Epithelial cell of prostate (primary cell): ENCODE results near the gene PAX9.

ENCODE experiments used
- DNase-seq: peaks from one replicate; pipeline ENCODE4 v3.0.0-alpha.2; 2011; ENCODE audit warnings: low read depth, low spot score
- H3K27ac ChIP-seq: fragments of 450-650 bp; 2 replicates; pipeline ENCODE4 v1.5.1; 2017; ENCODE audit warnings: mild to moderate bottlenecking

The PAX9 gene

DNA sequence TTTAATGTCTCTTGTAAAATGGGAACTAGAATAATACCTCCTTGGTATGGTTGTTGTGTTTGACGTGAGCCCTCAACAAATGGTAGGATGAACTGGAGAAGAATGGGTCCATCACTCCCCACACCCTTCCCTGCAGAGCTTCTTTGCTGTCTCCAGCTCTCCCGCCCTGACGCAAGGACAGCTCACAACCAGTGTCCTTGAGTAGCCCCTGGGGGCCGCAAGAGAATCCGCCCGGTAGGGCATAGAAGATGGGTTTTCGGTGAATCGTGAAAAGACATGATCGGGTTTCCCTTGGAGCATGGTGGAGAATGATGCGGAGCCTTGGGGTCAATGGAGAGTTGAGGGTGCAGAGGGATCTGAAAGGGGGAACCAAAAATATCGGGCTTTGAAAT lies 6.1 kb upstream of the PAX9 start:
- DNase-seq: no peak
- H3K27ac ChIP-seq: no peak overlapping the region

DNA sequence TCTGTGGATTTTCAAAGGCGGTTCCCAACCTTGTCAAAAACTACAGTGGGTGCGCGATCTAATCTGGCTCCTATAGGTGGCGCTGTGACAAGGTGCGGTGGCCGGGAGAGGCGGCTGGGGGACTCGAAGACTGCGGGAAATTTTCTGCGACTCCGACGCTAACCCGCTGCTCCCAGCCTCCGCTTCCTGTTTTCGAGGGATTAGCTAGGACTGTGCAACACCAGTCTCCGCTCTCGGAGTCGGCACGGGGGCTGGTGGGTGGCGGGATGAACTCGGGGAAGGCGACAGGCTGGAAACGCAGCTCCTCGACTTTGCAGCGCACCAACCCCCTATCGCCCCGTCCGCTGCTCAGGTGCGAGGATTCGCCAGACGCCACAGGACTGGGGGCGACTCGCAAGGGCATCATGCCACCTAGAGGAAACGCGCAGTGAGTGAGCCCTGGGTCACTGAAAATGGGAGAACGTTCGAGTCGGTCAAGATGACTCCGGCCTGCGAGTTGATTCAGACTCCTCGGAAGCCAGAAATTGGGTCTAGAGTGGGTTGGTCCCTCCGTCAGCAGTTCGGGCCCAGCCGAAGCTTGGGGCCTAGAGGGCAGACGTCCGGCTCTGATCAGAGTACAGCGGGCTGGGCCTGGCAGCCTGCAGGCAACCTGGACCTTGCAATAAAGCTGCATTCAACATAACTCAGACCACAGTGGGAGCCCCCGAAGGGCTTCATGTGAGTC lies 5.5 kb upstream of the PAX9 start:
- no peak for DNase-seq
- no peak overlapping the region for H3K27ac ChIP-seq

DNA sequence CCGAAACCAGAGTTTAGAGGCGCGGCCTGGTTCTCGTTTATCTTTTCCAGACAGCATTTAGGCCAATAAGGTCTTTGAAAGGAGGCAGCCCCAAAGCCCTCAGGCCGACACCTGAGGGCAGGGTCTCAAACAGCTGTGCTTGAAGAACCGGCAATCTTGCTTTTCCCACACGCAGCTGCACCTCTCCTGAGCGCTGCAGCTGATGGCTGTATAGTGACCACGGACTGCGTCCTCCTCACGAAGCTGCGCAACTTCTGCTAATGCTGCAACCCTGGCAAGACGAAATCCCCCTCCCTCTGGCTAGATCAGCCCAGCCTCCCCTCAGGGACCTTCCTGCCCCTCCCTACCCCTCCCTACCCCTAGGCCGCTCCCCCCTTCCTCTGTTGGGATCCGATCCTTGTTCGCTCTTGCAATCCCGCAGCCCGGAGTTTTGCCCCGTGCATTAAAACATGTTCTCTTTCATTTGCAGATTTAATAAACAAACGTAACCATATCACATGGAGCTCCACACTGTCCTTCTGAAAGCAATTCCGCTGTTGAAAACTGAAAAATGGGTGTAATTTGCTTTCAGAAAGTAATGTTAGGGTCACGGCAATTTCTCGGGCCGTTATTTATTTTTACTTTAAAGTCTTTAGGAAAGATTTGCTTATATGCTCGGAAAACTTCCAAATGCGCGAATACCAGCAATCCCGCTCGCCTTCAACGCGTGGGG lies 4.8 kb upstream of the PAX9 start:
- DNase-seq: no peak

DNA sequence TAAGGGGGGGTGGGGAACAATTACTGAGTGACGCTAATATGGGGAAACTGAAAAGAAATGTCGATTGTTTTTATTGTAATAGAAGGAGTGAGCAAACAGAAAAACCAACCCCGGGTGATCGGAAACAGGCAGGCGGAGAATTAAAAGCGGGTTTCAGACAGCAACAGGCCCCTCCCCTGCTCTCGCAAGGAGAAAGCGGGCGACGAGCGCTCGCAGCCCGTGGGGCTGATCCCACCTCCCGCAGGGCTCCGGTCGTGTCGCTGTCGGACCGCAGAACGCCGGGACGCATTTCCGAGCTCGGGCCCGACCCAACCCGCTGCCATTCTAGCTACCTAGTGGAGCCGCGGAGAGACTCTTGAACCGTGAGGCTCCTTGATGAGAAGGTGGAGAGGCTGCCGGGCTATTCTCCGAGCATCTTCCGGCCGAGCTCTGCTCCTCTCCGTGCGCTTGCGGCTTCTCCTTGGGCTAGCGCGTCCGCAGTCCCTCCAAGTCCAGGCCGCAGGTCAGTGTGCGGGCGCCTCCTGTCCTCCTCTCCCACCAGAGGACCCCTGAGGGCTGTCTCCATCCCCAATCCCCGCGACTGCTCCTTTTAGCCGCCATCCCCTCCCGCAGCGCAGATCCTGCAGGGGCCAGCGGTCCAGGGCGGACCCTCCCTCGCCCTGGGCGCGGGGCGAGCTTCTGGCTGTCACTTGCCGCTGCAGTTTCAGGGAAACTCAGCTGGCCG lies 4.1 kb upstream of the PAX9 start:
- no peak overlapping the region for H3K27ac ChIP-seq
- DNase-seq: no peak

More for the DNA sequence above, 4.8 kb upstream of the PAX9 start:
- H3K27ac ChIP-seq: no peak overlapping the region

DNA sequence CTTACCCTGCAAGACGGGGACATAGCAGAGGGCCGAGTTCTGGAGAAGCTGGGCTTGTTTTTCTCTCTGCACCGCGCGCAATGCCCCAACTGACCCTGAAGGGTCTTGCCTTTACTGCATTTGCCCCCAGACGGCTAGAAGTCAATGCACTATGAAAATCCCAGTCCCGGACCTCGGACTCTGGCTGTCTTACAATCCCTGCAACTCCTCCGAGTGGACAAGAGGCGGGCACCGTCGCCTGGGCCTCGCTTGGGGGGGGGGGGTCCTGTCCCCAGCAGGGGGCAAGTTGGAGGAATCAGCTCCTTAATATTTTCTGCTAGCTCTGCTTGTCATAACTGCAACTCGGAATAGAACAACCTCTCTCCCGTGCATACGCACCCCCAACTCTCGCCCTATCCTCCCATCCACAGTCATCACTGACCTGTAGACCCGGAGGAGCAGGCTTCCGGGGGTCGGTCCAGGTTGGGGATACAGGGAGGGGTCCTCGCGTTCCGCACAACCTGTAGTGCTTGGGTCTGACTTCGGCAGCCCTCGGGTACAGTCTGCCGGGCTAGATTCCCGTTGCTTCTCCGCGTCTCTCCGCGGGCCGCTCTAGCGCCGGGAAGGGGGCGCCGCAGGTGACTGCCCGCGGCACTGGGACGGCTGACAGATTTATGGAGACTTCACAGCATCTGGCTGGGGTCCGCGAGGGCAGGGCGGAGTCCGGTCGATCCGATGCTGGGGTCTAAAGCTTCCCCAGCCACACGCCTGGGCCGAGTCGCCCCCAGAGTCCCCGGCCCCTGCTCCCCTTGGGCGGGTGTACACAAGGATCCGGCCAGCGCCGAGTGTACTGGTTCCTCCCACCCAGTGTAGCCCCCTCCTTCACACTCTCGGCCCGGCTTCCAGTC lies 3.3 kb upstream of the PAX9 start:
- no peak for DNase-seq
- no peak overlapping the region for H3K27ac ChIP-seq

DNA sequence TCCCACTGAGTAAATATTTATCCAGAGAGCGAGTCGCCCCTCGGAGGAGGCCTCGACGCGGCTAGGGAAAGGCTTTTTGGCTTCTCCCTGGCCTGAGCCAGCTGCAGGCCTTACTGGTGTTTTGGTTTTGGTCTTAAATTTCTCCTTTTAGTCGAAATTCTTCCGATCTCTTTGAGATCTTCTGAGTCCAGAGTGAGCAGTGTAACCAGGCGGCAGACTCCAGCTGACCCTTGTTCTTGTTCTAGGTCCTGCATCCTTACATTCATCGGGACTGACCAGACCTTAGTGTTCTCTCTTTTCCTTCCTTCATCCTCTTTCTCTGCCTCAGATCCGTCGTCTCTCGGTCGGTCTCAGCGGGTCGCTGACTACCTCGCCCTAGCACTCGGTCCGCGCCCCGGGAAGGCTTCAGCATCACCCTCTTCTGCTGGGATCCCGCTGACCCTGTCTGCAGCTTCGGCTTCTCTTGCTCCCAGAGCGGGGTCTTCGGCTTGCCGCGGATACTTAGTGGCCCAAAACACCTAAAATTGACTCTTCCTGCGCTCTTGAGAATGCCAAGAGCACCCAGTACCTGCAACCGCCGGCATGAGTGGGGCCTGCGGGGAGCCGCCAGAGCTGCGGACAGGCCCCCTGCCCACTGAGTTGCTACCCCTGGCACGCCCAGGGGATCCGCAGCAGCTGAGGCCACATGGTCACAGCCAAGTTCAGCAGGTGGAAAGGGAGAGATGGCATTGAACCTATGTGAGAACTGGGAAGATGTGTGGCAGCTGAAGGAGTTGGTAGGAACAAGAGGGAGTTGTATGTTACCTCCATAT lies 2.4 kb upstream of the PAX9 start:
- no peak overlapping the region for H3K27ac ChIP-seq
- DNase-seq: no peak

DNA sequence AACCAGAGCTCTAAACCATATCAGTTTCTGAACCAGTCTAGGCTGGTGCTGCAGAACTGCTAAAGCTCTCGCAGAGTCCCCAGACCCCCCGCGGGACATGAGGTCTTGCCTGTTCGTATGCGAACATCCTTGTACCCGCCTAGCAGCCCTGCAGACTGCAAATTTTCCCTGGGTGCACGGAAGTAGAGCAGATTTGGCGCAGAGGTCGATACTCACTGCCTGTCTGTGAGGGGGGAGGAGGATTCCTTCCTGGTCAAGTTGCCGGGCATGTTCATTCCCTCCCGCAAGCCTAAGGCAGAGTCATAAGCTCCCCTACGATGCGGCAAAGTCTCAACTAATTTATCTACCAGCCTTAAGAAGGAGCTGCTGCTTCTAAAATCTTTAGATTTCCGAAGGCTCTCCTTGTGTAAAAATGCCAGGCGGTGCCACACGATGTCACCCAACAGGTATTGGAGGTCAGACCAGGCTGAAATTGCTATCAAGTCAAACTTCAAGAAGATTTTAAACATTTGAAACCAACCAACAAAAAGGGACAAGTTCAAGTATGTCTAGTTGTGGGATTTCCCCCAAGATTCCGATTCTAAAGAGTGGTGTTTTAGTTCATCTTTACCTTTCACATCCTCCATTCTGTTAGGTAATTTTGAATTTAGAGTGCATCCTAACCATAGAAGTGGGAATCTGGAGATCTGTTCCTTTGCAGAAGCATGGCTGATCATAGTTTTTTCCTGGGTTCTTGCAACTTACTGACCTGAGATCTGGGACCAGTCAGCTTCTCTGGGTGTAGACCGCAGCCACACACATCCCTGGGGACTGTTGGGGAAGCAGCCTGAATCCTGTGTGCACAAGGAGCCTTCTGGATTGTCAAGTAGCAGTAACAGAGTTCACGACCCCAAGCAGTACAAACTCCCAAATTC lies 1.6 kb upstream of the PAX9 start:
- DNase-seq: no peak
- peak overlapping the region; percentile 84 for H3K27ac ChIP-seq

DNA sequence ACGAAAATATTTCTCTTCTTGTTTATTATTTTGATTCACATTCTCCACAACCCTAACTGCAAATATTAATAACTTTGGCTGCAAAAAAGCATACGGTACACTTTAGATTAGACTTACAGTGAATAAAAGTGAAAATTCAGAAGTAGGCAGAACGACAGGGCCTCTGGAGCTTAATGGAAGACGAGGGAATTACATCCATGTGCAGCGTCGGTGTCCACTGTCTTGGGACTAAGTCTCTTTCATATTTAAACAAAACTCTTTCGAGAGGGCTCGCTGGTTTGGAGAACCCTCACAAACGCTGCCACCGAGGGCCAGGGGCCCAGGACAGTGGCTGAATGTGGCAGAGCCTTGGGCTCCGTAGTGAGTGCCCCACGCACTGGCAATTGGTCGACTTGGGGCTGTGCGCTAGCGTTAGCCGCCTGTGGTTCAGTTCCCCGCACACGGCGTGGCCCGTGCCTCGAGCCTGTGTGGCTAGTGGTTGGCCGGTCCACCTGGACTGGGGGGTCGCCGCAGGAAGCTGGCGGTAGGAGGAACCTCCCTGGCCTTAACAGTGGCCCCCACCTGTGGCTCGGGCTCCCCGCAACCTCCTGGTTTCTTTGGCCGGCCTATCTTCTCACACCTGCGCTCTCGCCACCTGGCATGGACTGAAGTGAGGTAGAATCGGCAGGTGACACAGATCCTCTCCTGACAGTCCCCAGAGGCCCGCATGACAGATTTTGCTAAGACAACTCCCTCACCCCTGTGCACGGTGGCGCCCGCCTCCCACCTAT lies 739 bp upstream of the PAX9 start:
- H3K27ac ChIP-seq: peak overlapping the region; percentile 84
- no peak for DNase-seq

DNA sequence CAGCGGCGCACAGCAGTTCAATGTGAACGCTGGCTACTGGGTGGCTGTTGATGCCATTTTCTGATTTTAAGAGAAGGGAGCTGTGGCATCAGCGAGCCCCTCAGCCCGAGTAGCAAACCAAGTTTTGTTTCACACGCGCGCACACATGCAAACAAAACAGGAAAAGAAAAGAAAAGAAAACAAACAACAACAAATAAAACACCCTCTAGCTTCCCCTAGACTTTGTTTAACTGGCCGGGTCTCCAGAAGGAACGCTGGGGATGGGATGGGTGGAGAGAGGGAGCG lies 540 bp downstream of the PAX9 start:
- peak overlapping the region; percentile 84 for H3K27ac ChIP-seq
- no peak for DNase-seq

DNA sequence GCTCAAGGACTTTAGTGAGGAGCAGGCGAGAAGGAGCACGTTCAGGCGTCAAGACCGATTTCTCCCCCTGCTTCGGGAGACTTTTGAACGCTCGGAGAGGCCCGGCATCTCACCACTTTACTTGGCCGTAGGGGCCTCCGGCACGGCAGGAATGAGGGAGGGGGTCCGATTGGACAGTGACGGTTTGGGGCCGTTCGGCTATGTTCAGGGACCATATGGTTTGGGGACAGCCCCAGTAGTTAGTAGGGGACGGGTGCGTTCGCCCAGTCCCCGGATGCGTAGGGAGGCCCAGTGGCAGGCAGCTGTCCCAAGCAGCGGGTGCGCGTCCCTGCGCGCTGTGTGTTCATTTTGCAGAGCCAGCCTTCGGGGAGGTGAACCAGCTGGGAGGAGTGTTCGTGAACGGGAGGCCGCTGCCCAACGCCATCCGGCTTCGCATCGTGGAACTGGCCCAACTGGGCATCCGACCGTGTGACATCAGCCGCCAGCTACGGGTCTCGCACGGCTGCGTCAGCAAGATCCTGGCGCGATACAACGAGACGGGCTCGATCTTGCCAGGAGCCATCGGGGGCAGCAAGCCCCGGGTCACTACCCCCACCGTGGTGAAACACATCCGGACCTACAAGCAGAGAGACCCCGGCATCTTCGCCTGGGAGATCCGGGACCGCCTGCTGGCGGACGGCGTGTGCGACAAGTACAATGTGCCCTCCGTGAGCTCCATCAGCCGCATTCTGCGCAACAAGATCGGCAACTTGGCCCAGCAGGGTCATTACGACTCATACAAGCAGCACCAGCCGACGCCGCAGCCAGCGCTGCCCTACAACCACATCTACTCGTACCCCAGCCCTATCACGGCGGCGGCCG lies 1.1 kb downstream of the PAX9 start:
- DNase-seq: no peak
- peak overlapping the region; percentile 84 for H3K27ac ChIP-seq

DNA sequence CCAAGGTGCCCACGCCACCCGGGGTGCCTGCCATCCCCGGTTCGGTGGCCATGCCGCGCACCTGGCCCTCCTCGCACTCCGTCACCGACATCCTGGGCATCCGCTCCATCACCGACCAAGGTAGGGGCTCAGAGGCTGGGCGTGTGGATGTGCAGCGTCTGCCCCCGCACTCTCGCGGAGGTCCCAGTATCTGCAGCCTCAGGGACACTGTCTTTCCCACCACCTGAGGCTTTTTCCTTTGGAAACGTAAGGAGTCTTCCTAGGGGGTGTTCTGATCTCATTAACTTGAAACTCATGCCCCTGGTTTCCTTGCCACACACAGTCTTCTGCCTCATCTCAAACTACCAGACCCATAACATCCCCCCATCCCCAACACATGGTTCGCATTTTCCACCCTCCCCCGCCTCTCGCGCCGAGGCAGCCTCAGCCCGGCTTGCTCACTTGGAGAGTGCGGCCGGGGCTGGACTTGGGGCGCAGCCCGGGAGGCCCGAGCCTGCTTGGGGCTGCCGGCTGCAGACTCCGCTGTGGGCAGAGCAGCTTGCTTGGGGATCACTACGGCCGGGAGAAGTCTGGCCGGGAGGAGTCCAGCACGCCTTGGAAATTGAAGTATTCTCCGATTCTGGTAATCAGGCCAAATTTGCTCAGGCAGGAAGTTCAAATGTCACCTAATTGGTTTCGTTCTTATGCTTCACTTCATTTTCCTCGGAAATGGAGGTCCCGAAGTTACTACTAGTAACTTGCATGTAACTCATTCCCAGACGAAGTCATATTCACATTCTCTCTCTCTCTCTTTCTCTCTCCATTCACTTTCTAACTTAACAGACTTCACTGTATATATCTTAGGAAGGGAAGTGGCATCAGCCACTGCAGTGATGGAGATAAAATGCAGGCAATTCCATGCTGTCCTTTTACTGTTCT lies 2.0 kb downstream of the PAX9 start:
- no peak for DNase-seq
- peak overlapping the region; percentile 84 for H3K27ac ChIP-seq

DNA sequence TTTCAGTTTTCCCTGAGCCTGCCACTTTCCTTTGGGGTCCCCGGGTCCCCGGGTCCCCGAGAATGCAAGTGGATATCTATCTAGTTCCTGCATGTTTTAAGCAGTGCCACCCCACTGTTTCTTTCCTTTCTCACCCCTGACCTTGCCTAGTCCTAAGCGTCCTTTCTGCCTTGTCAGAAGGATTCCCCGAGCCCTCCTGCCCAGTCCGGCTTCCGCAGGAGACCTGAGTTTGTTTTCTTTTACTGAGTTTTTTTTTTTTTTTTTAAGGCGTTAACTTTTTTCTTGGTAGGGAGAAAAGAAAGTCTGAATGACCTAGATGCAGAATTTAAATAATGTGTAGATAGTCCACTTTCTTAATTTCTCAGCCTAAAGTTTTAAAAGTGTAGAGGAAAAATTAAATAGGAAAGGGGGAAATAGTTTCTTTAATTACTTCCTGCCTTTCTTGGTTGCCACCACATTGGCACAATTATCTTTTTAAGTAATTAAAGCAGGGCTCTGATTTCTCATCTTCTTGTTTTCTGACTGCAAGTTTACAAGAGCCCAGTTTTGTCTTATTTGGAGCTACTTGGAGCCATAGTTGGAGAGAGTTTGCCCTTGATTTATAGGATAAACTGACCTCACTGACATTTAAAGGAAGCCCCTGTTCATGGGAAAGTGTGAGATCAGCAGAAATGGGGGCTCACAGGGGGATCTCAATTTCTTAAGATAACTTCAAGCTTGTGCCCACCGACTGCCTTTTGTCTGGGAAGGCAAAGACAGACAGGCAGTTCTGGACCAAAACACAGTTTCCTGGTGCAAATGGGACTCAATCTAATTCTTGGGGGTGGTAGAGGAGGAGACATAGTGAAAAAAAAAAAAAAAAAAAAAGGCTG lies 2.9 kb downstream of the PAX9 start:
- H3K27ac ChIP-seq: peak overlapping the region; percentile 84
- DNase-seq: no peak

DNA sequence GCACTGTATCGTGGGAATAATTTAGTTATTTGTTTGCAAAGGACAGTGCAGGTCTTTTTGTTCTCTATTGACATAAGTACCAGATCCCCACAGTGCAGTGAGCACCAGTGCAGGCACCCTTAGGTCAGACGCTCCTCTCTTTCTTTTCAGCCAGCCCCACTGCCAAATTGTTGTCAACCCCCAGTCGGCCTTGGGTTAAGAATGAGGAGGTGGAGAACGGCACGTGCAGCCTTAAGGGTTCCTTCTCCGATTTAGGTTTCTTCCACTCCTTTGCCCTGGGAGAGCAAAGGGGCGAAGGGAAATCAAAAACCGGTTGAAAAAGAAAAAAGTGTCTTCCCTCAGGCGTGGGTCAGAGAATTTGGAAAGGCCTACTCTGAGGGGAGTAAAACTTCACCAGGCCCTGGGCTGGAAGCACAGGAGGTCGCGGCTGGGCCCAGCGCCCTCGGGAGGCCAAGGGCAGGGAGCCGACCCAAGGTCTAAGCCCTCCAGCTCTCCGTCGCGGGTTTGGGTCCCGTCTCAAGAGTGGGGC lies 4.3 kb downstream of the PAX9 start:
- H3K27ac ChIP-seq: peak overlapping the region; percentile 16

DNA sequence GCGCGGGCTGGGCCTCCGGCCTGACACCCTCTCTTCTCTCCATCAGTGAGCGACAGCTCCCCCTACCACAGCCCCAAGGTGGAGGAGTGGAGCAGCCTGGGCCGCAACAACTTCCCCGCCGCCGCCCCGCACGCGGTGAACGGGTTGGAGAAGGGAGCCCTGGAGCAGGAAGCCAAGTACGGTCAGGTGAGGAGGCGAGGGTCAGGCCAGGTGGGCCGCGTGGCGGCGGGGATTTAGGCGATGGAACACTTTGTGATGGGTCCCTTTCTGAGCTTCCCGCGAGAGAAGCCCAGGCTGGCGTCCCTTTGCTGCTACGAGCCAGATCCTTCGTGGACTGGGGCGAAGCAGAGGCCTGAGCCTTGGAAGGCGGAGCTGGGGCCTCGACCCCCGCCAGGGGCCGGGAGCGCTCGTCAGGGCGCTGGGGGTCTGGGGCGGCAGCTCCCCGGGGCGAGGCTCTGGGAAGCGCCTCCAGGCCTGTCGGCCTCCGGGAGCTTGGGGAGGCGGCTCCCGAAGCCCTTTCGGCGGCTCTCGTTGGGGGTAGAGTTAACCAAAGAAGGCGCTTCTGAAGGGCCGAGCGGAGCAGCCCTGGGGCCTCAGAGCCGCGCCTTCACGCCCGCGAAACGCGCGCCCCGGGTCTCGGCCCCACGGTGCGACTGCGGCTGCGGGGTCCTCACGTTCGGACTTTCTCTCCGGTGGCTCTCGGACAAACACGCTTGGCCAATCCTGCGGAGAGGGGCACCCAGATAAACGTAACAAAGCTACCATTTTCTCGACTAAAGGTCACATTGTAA lies 5.0 kb downstream of the PAX9 start:
- no peak for DNase-seq
- peak overlapping the region; percentile 16 for H3K27ac ChIP-seq

More for the DNA sequence above, 4.3 kb downstream of the PAX9 start:
- DNase-seq: no peak
